Fibroblast of skin of right biceps (primary cell): ENCODE results near the gene CCSER1.

Experiments
- DNase-seq: peaks from one replicate; pipeline ENCODE4 v3.0.0-alpha.2; 2013

The CCSER1 gene

DNA sequence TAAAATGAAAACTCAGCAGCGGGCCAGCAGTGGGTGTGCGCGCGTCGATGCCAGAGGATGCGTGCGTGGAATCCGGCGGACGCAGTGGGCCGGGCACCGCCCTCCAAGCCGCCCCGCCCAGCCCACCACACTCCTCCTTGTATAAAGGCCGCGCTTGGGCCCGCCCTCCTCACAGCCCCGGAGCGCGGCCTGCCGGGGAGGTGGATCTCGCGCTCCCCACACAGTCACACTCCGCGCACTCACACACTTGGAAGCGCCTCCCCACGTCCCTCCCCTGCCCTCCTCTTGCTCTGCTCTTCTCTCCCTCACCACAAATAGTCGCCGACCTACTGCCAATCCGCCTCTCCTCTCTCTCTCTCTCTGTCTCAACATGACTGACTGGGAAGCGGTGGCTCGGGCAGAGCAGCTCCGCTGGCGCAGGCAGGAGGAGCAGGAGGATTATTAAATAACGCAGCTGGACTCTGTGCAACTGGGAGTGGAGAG lies at the start of gene CCSER1:
CCSER1 (plus strand) TSS at position 172 of the 483 bp plus-strand sequence.
- DNase-seq: peak; percentile 34

DNA sequence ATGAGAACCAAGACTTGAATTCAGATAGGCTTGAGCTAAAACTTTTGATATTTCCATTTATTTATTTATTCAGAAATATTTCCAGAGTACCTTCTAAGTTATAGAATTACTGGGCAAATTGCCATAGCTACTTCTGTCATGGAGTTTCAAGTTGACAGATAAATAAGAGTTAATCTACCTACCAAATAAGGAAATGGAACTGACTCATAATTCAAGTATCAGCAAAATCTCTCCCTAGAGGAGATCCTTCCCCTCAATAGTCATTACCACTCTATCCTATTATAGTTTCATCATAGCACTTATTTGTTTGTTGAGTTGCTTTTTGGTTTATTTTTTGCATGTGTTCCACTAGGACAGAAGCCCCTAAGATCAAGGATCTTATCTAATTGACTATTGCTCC lies 48.8 kb upstream of the CCSER1 start:
- DNase-seq: no peak

DNA sequence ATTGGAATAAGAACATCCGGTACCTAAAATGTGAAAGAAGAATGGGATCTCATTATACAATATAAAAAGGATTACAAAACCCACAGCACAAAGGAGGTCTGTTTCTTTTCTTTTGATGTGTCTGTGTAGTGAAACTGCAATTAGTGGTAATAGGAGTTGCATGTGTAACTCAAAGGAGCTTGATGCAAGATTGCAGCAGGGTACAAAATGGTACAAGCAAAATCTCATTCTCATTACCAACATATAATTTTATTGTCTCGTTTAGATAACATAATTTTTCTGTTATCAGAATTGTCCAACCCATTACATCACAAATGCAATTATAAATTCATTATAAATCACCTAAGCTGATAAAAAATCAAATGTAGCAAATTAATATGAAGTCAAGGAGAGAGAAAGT lies 47.1 kb upstream of the CCSER1 start:
- no peak for DNase-seq

DNA sequence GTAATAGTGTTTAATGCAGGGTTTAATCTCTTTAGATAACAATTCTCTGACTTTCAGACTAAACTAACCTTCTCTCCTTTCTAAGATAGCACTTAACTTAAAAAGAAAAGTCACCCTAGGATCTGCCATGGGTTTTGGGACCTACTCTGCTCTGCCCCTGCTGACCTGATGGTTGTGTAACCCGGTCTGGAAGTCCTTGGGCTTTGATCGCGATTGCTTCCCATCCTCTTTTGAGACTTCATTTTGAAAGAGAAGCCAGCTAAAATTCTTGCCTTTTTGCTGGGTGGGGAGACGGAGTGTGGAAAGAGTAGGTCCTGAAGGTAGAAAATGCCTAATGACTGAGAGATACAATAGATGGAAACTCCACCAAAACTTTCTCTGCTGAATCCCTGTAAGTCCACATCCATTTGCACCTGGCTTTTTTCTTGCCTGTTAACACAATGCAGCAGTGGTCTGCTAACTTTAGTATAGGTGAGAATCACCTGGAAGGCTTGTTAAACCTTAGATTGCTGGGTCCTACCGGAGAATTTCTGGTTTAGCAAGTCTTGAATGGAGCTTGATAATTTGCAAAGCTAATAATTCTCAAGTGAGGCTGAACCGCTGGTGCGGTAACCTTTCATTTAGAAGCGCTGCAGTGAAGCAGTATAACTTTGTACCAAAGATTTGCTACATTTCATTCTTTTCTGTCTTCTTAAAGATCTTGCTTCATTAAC lies 45.6 kb upstream of the CCSER1 start:
- DNase-seq: no peak

DNA sequence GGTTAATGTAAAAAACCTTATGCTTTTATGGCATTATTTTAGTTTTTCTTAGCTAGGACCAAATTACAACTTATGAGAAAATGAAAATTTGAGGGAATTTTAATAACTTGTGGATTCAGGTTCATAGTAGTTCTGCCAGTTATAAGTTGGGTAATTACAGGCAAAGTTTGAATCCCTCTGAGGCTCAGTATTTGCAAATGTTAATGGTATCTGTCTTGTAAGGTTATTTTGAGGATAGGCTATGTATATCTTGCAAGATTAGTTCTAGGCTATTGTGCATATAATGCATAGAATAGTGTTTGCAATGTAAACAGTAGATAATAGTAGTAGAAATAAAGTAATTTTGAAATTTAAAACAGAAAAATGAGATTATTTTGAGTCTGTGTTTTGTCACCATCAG lies 44.7 kb upstream of the CCSER1 start:
- no peak for DNase-seq

DNA sequence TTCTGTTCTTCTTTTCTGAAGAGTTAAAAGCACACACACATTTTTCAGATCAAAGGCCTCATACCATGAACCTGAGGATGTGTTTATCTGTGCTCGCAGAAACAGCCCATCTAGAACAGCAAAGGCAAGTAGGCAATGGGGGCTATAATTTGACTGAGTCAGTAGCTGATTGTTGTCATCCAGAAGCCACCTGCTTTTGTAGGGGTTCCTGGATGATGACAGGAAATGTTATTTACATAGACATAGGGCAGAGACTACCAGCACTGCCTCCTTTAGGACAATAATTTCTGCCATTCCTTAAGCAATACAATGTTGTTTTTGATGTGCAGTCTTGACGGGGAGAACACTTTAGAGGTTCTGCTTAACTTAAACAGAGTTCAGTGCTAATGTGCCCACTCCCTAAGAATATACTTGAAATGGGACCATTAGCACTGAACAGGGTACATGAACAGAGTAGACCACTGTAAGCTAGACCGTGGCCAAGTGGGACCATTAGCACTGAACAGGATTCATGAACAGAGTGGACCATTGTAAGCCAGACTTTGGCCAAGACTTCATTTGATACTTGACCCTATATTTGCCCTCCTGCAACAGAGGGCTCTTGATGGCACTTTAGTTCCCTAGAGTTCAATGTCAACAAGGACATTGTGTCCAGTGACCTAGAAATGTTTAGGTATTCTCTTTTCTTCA lies 42.8 kb upstream of the CCSER1 start:
- DNase-seq: no peak

DNA sequence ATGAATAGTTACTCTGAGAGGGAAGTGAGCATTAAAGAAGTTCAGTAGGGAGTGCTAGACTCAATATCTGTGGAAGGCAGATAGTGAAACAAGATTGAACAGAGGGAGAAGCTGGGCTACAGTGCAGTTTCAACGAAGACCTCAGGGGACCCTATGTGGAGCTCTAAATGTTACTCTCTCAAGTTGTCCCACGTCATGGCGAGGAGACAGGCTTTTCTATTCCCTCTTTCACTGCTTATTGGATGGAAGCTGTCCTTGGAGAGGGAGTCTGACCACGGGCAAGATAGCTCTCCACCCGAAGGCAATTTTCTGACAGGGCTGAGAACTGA lies 42.3 kb upstream of the CCSER1 start:
- DNase-seq: no peak

DNA sequence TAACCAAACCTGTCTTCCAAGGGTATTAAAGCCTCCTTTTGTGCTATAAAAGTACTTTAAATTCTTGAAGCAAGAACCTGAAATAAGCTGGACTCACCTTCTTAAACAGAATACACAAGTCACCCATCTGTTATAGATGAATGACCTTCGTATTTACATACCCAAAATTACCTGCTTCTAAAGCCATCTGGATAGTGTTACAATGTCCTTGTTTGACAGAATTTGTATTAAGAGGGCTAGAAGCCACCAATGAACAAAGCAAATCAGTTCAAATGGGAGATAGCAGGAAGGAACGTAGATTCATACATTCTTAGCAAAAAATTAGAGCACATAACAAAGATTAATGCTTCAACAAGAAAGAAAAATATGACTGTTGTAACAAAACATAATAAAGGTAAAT lies 33.7 kb upstream of the CCSER1 start:
- no peak for DNase-seq

DNA sequence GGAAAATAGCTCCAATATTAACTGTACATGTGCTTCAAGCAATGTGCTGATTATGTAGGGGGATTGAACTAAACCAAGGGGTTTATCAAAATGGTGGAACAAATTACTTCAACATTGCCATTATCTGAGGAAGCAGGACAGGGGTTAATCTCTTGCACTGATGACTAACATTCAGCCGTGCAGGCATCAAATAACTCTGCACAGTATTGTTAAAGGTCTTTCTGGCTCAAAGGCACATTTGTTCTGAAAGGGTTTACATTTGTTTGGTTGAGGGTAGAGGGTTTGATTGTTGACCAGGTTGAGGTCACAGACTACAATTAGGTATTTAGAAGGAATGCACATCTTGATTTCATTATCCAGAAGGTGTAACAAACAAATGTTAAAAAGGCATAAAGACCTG lies 32.2 kb upstream of the CCSER1 start:
- DNase-seq: no peak

DNA sequence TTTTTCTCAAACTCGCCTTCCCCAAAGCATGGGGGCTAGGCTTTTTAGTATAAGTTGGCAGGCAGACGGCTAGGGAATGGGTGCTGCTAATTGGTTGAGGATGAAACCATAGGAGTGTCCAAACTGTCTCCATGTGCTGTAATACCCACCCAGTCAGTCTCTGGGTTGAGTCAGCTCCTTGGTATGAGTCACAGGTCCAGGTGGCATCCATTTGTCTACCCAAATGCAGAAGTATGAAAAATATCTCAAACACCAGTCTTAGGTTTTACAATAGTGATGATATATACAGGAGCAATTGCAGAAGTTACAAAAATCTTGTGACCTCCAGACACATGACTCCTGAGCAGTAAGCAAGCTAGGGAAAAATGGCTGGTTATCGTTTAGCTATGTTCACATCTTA lies 27.4 kb upstream of the CCSER1 start:
- no peak for DNase-seq

DNA sequence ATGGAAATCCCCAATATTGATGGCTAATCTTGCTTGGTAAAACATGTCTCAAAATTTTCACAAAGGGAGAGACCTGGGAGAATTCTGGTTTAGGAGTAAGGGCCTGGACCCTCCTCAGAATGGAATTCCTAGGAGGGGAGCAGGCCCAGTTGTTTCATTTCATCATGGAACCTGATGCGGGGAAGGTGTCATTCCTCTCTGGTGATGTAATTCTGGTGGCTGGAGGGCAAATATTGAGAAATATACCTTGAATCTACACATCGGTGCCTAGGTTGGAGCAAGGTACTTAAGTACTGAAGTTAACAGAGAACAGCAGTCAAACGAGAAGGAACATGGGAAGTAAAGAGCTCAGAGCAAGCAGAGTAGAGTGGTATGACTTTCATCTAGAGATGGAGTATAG lies 23.2 kb upstream of the CCSER1 start:
- no peak for DNase-seq

DNA sequence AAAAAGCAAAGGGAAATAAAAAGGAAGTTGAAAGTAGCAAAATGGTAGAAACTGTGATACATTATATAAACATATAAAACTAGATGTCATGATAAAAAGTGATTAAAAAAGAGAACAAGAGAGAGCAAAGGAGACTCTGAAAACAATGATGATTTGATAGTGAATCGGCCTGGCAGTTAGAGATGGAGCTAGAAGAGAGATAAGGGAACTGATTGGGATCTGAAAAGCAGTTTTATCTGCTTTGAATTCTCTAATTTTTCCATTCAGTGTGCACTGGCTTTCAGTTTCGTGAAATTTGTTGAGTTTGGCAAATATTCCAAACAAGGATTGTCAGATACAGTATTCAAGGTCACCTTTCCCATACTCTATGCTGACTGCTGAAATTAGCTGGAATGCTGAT lies 21.9 kb upstream of the CCSER1 start:
- no peak for DNase-seq

DNA sequence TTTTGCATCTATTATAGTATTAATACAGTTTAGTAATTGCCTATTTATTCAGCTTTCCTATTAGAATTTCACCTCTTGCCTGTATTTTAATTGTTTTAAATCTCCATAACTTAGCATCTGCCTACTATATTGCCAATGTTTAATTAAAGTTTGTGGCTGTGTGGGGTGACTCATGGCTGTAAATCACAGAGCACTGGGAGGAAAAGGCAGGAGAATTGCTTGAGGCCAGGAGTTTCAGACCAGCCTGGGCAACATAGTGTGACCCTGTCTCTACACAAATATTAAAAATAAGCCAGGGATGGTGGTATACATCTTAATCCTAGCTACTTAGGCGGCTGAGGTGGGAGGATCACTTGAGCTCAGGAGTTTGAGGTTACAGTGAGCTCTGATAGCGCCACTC lies 14.5 kb upstream of the CCSER1 start:
- no peak for DNase-seq

DNA sequence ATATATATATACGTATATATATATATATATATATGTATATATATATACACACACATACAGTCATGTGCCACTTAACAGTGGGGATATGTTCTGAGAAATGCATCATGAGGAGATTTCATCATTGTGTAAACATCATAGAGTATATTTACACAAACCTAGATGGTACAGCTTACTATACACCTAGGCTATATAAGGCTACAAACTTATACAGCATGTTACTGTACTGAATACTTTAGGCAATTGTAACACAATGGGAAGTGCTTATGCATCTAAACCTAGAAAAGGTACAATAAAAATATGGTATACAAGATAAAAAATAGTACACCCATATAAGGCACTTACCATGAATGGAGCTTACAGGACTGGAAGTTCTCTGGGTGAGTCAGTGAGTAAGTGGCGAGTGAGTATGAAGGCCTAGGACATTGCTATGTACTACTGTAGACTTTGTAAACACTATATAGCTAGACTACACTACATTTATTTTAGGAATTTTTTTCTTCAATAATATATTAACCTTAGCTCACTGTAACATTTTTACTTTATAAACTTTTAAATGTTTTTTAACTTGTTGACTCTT lies 13.2 kb upstream of the CCSER1 start:
- no peak for DNase-seq

DNA sequence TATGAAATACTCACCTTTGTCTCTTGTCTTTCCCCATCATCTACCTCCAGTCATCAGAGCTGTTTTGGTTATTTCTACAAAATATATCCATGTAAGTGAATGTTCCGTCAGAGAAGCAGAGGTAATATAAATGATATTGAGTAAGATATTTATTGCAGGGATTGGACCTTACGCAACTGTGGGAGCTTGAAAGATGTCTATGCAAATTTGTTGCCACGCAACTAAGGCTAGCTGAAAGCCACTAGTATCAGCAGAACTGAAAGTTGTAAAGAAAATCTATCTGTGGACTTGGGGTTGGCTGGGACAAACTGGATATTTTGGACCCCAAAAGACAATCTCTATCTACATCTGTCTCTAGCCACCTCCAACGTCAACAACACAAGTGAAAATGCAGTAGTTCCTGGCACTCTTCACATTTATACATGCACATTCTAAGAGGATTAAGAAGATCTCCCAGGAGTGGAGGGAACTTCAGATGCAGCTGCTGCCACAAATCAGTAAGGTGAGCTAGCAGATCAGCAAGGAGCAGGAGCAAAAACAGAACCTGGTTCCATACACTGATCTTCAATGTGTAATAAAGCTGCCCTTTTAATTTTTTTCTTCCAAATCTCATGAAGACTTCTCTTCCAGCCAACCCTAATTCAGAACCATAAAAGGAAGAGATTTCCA lies 8.5 kb upstream of the CCSER1 start:
- DNase-seq: no peak

DNA sequence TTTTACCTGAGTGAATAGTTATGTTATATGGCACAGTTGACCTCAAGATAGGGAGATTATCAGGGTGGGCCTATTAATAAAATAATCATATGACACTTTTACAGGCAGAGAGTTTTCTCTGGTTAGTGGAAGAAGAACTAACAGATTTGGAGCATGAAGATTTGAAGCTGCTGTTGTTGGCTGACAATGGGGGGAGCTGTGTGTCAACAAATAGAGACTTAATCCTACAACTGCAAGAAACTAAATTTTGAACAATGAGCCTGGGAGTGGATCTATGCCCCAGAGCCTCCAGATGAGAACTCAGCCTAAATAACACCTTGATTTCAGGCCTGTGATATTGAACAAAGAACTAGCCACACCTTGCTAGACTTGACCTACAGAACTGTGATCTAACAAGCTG lies 7.2 kb upstream of the CCSER1 start:
- no peak for DNase-seq

DNA sequence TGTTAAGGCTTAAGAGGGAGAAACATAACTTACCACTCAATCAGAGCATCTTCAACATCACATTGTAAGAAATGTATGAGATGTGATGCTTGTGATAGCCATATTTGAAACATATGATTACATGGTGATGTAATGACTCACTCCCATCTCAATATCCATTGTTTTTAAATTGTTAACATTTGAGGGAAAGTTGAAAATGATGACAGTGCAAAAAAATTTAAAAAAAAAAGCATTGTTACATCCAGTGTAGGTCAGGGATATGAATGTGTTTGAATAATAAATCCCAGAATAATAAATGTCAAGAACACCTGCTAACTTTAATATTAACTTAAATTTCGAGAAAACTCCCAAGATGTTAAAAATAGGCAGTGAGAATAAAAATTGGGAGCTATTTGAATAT lies 6.4 kb upstream of the CCSER1 start:
- DNase-seq: no peak

DNA sequence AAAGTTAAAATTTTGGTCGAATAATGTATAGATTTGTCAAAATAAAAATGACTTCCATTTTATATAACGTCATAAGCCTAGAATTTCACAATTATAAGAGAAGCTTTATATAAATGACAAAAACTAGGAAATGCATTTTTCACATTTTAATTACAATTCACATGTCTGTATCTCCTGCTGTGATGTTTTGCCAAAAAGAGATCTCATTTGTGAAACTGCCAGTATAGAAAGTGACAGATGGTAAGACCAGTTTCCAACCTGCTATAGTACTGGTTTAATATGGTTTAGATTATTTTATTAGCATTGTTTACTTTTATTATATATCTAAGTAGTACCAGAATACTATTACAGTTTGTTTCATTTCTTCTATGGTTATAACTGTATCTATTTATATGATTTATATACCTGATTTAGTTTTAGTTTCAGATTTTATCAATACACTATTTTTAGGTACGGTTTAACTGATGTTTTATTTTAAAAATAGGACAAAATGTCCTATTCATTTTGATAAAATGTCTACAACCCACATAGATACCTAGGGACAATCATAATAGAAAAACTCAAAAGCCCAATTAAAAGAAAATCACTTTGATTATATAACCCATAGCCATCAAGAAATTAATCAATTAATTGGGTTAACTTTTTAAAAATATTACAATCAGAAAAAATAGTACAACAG lies 5.4 kb upstream of the CCSER1 start:
- DNase-seq: no peak

DNA sequence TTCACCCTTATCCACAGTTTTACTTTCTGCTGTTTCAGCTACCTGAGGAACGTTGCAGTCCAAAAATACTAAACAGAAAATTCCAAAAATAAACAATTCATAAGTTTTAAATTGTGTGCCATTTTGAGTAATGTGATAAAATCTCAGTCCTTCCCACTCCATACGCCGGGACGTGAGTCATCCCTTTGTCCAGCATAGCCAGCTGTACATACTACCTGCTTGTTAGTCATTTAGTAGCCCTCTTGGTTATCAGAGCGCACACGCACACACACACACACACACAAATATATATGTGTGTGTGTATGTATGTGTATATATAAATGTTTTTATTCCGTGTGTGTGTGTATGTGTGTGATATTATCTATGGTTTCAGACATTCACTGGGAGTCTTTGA lies 4.8 kb upstream of the CCSER1 start:
- DNase-seq: no peak

DNA sequence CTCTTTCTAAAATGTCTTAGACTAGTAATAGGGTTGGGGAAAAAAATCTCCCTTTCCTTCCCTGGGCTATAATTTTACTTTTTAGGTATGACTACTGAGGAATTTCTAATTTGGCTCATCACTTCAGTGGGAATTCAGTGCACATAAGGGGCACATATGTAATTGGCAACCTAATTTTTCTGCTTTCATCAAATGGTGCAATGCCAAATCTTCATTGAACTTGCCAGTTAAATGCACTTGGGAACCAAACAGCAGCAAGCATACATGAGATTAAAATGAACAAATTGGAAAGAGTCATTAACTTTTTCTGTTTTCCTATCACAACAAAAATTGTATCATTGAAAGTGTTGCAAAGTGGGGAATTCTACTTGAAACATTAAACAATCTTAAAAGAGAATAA lies 2.9 kb upstream of the CCSER1 start:
- DNase-seq: no peak

DNA sequence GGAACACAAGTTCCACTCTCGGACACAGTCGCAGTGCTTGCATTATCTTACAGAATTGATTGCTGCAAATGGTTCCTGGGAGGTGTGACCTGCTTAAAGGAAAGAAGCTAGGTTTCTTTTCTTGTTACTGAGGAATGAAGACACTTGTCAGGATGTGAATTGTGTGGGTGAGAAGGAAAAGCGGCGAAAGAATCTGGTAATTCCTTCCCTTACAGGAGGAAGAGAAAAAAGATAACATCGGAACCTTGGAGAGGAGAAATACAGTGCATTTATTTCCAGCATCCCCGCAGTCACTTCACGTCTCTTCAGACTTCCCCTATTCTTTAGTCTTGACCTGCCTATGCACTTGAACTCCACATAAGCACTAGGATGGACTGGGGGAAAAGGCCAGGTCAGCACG lies 389 bp upstream of the CCSER1 start:
- no peak for DNase-seq

DNA sequence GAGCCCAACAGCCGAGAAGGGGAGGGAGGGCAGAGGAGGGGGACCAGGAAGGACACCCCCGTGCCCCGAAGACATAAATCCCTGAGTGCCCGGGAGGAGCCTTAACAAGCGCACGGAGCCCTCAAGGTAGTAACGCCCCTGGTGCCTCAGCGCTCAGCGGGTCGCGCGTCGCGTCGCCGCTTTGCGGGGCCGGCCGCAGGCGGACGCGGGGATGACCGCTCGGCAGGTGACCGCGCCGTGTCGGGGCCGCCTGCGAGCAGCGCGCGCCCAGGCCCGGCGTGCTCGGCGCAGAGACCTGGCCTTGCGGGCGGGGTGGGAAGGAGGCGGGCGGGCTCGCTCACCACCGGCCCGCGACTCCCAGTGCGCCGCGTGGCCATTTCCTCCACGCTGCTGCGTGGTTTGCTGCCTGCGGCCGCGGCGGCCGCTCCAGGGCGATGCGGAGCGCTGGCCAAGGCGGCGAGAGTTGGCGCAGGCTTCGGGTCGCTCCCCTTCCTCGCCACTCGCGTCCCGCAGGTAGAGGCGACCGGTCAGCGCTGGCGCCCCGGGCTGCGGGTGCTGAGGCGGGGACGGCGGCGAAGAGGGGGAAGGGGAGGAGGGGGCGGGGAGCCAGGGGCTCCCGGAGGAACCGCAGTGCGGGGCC lies 632 bp downstream of the CCSER1 start:
- no peak for DNase-seq

DNA sequence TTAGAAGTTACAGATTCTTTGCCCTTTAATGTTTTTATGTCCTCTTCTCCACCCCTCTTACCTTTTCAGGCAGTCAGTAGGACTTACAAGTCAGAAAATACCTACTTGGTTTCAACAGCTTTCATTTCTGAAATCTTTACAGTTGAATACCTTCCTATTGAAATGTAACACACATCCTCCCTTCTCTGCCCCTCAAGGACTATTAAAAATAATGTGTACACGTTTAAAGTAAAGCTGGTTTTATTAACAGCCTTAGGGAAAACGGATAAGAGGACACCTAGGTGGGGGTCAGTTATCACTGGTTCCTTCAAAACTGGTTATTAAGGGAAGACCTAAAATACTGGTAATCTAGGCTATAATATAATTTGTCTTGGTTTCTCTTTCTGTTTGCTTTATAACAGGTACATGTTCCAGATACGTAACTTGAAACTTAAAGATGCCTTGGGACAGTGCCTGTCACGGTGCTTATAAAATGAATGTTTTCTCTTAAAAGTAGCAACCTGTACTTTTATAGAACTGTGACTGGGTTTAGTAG lies 1.8 kb downstream of the CCSER1 start:
- no peak for DNase-seq
